NOMO-1 treated with DMSO at 0.1 percent for 48 hours (cell line): ENCODE data around the gene RPS15.

Experiments
- DNase-seq: peaks from one replicate; lab custom pipeline; 2025; ENCODE audit not compliant: unreplicated experiment; lab: John Stamatoyannopoulos, UW

Gene RPS15

DNA sequence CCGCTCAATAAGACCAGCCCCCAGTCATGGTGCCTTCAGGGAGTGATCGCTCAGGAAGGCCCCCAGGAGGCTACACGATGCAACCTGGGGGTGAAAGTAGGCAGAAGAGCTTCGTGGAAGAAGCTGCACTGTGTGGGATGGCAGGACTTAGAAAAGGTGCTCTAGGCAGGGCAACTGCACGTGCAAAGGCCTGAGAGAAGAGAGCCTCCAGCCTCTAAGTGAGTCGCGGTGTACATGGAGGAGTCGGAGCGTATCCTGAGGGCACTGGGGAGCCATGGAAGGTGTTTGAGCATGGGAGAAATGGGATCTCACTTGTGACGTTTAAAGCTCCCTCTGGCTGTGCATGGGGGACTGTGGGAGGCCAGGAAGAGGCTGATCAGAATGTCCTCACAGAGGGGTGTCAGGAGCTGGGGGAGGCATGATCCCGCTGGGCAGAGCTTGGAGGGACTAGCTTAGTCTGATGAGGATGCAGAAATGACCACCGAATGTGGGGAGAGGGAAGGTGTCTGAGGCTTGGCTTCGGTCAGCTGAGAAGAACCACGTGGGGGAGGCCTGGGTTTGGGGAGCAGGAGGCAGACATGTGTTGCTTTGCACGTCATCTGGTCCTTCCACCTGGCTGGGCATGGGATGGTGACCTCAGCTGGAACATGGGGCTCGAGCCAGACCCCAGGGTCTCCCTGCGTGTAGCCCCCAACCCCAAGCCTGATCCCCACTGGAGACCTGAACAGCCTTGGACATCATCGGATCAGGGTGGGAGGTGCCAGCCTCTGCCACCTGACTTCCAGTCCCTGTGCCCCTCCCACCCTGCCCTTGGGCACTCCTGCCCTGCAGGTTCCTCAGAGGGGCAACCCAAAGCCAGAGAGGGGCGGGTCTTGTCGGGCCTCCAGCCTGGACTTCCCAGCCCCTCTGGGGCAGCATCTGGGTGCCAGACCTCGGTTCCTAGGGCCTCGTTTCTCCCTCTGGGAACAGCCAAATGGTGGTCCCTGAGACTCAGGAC, 12.8 kb downstream of the RPS15 start:
- DNase-seq: no peak

GRCh38 chr19:1451916-1452801, 14.0 kb downstream of the RPS15 start:
- no peak for DNase-seq

GRCh38 chr19:1452802-1453524, 14.8 kb downstream of the RPS15 start:
- DNase-seq: no peak

DNA sequence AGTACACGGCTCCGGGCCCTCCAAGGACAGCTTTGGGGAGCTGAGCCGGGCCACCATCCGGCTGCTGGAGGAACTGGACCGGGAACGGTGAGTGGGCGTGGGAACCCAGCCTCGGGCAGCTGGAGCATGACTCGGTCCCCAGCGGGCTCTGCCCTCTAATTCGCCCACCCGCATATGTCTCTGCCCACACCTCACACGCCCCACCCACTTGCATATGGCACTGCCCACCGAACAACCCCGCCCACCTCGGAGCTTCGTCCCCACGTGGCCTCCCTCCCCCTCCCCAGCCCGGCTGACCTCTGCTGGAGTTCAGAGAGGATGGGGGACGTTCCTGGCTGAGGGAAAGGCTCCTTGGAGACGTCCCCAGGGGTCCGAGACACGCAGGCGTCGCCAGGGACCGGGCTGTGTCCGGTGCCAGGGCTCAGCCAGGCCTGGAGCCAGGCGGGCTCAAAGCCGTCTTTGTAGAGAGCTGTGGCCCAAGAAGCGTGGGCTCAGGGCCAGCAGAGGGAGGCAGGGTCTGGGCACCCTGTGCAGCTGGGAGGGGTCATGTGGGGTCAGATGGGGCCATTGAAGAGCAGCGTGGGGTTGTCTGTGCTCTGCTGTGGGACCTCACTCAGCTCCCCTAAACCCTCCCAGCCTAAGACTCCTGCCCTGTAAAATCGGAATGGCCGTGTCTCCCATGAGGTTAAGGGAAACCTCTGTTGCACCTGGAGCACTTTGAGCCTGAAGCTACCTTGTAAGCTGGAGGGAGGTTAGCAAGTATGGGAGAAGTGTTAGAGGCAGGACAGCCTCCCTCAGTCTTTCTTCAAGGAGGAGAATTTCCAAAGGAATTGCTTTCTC, 15.5 kb downstream of the RPS15 start:
- DNase-seq: no peak

DNA sequence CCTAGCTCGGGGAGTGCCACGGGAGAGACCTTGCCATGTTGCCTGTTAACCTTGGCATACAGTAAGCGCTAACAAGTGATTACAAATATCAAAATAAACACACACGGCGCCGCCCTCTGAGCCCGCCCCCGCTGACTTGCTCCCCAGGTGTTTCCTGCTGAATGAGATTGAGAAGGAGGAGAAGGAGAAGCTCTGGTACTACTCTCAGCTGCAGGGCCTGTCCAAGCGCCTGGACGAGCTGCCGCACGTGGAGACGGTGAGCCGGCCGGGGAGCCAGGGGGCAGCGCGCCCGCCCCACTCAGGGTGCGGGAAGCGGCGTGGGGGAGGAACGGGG, 16.8 kb downstream of the RPS15 start:
- no peak for DNase-seq

- no peak for DNase-seq
Measured at GRCh38 chr19:1455336-1456120, 17.3 kb downstream of the RPS15 start.

- DNase-seq: no peak
Measured at GRCh38 chr19:1456121-1456900, 18.1 kb downstream of the RPS15 start.

- DNase-seq: no peak
Measured at GRCh38 chr19:1457031-1457739, 19.0 kb downstream of the RPS15 start.

DNA sequence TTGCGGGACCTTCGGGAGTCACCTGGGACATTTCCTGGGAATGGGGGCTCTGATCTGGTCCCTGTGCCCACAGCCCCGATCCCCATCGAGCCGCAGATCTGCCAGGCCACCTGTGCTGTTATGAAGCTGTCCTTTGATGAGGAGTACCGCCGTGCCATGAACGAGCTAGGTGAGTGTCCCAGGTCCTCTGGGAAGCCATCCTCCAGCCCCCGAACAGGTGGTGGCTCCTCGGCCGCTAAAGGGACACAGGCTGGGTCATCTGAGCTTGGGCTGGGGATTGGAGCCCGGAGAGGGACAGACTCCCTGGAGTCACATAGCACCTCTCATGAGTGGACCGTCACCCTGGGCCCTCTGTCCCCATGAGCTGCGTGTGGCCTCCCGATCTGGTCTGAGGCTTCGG, 19.7 kb downstream of the RPS15 start:
- no peak for DNase-seq

DNA sequence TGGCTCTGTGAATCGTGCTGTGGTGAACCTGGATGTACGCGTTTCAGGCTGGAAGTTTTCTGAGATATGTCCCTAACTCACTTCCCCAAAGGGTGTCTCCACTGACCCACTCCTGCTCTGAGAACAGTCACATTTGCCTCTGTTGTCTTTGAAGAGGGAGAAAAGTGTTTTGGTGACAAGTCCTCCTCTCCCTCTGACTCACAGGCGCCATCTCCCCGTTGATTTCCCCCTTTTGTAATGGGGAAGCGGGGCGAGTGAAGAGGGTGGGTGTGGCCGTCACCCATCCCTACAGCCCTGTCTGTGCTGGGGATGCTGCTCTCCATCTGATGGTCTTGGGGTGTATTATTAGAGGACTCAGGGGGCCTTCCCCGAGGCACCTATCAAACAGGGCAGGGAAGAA, 21.3 kb downstream of the RPS15 start:
- DNase-seq: peak; percentile 33

- no peak for DNase-seq
Measured at GRCh38 chr19:1460033-1460995, 22.1 kb downstream of the RPS15 start.

DNA sequence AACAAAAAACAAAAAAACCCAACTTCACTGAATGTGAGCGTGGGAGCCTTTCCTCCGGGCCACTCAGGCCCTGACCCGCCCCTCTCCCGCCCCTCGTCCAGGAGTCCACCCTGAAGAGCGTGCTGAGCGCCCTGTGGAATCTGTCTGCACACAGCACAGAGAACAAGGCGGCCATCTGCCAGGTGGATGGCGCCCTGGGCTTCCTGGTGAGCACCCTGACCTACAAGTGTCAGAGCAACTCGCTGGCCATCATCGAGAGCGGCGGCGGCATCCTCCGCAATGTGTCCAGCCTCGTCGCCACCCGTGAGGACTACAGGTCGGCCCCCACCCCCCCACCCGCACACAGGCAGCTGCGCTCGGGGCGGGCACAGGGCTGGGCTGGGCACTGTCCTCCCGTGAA, 23.7 kb downstream of the RPS15 start:
- no peak for DNase-seq

- DNase-seq: no peak
Measured at GRCh38 chr19:1465191-1466016, 27.2 kb downstream of the RPS15 start.

DNA sequence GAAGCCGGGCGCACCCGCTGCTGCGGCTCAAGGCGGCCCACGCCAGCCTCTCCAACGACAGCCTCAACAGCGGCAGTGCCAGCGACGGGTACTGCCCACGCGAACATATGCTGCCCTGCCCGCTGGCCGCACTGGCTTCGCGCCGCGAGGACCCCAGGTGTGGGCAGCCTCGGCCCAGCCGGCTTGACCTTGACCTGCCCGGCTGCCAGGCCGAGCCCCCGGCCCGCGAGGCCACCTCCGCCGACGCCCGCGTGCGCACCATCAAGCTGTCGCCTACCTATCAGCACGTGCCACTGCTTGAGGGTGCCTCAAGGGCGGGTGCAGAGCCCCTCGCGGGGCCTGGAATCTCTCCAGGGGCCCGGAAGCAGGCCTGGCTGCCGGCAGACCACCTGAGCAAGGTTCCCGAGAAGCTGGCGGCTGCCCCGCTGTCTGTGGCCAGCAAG, 27.8 kb downstream of the RPS15 start:
- DNase-seq: no peak

- DNase-seq: no peak
Measured at GRCh38 chr19:1466461-1467214, 28.4 kb downstream of the RPS15 start.

DNA sequence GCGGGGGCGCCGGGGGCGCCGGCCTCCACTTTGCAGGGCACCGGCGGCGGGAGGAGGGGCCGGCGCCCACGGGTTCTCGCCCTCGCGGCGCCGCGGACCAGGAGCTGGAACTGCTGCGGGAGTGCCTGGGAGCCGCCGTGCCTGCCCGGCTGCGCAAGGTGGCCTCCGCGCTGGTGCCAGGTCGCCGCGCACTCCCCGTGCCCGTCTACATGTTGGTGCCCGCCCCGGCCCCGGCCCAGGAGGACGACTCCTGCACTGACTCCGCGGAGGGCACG, 29.0 kb downstream of the RPS15 start:
- DNase-seq: no peak
